ENCODE results near the gene SPRR2A.
"Not testable (repeated sequence)": the region's sequence is repeated elsewhere in the genome, so short reads cannot be mapped to it uniquely, and the experiment has no call there.

Gene SPRR2A

DNA sequence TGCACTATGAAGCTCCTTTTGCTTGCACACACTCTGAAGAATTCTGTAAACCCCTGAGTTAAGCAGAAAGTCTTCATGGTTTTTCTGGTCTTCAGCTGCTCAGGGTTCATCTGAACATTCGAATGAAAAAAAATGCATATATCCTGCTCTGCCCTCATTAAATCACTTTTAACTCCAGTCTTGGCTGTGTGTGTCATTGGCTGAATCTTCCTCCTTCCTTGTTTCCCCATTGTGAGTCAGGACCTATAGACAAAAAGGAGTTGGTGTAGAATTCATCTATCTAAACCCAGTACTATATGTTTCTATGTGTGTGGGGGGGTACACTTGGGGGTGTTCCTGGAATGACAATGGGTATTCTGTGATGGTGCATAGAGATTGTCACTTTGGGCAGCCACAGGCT, 32.9 kb downstream of the SPRR2A start:
- no peak for DNase-seq (ENCODE audit: low spot score)

DNA sequence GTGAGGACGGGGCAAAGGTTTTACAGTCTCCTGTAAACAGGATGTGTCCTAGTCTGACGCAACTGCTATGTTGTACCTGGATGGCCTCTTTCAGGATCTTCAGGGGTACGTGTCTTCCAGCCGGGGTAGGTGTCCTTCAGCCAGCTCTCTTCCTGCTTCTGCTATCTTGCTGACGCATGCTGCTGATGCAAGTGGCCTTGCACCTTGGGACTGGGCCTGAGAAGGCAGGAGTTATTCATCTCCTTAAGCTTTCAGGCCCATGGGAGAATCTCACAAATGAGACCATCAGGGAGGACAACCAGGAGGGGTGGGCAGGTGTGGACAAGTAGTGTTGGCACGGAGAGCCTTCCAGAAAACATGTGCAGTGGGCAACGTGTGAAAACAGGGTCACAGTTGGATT, 34.2 kb downstream of the SPRR2A start:
- no peak for DNase-seq (ENCODE audit: low spot score)

DNA sequence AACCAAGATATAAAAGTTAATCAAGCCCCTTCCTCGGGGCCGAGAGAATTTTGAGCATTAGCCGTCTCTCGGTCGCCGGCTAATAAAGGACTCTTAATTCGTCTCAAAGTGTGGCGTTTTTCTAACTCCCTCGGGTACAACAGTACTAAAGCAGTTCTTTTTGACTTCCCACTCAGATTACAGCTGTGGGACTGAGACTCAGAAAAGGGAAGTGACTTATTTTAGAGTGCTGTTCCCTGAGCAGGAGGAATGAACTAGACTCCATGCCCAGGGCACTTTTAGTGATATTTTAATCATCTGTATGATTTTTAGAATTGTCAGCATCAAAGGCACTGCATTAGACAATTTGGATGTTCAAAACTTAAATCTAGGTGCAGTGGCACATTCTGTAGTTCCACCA, 35.0 kb downstream of the SPRR2A start:
- DNase-seq (ENCODE audit: low spot score): not testable (repeated sequence)

DNA sequence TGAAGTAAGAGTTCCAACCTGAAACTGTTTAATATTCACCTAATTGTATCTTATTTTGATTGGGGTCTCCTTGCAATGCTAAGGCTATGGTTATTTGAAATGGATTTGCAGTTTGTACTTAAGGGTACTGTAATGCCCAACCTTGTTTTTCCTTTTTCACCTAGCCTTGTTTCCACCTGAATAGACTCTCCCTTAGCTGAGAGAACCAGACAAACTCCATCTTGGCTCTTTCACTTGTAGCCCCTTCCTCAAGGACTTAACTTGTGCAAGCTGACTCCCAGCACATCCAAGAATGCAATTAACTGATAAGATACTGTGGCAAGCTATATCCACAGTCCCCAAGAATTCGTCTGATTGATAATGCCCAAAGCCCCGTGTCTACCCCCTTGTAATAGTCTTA, 35.5 kb downstream of the SPRR2A start:
- not testable (repeated sequence) for DNase-seq (ENCODE audit: low spot score)

DNA sequence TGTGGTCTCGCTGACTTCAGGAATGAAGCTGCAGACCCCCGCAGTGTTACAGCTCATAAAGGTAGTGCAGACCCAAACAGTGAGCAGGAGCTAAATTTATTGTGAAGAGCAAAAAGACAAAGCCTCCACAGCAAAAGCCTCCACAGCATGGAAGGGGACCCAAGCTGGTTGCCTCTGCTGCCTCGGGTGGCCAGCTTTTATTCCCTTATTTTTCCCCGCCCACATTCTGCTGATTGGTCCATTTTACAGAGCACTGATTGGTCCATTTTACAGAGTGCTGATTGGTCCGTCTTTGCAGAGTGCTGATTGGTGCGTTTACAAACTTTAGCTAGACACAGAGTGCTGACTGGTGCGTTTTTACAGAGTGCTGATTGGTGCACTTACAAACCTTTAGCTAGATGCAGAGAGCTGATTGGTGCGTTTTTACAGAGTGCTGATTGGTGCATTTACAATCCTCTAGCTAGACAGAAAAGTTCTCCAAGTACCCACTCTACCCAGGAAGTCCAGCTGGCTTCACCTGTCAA, 46.0 kb downstream of the SPRR2A start:
- not testable (repeated sequence) for DNase-seq (ENCODE audit: low spot score)

Measured in SW480 (cell line).